CD4-positive, CD25-positive, alpha-beta regulatory T cell (primary cell): ENCODE measurements around the gene GPRIN1. TPM values are rescaled to one million over a fixed set of nuclear protein-coding genes. Genes with fewer than 3 reads are reported as not detected.
"Not testable (repeated sequence)": the region's sequence is repeated elsewhere in the genome, so short reads cannot be mapped to it uniquely, and the experiment has no call there.

ENCODE experiments used
- ATAC-seq, 2 donors: fragments of 150-1000 bp; cut with Tn5 transposase; one replicate each; pipeline ENCODE4 v1.10.0; 2021; ENCODE audit warnings: low read depth in 2 of 2, moderate number of reproducible peaks in 2 of 2, moderate library complexity in 1 of 2
- DNase-seq, 3 donors: peaks; one replicate each; pipeline versions ENCODE4 v3.0.0 to v3.0.0-alpha.2; 2012 to 2022; ENCODE audit warnings: mixed read lengths in 1 of 3
- H3K27ac ChIP-seq: one replicate; pipeline ENCODE4 v1.7.0; 2013; ENCODE audit warnings: mild to moderate bottlenecking, low read length; ENCODE audit not compliant: insufficient read depth, poor library complexity, severe bottlenecking
- H3K27me3 ChIP-seq: one replicate; pipeline ENCODE4 v1.7.0; 2013; ENCODE audit warnings: low read length; ENCODE audit not compliant: control insufficient read depth, insufficient read depth
- H3K36me3 ChIP-seq: one replicate; pipeline ENCODE4 v1.7.0; 2013; ENCODE audit warnings: mild to moderate bottlenecking, low read length, moderate library complexity; ENCODE audit not compliant: control insufficient read depth, insufficient read depth
- H3K4me1 ChIP-seq: 2 replicates; pipeline ENCODE4 v1.7.0; 2013; ENCODE audit warnings: mild to moderate bottlenecking, low read length; ENCODE audit not compliant: insufficient read depth, control insufficient read depth, poor library complexity, severe bottlenecking
- H3K4me3 ChIP-seq: one replicate; pipeline ENCODE4 v1.7.0; 2013; ENCODE audit warnings: low read depth, mild to moderate bottlenecking, low read length, moderate library complexity
- H3K9me3 ChIP-seq, 2 experiments: 1 replicate in 1 of 2; 2 replicates in 1 of 2; pipeline ENCODE4 v1.7.0; 2013; ENCODE audit warnings: low read length in 2 of 2, mild to moderate bottlenecking in 1 of 2, moderate library complexity in 1 of 2; ENCODE audit not compliant: control insufficient read depth in 2 of 2
- H3K27ac Mint-ChIP-seq, 3 donors: one replicate each; pipeline ENCODE4 v1.8.0; 2020 to 2022; ENCODE audit warnings: mild to moderate bottlenecking in 3 of 3, mixed read lengths in 3 of 3, moderate library complexity in 2 of 3
- H3K27me3 Mint-ChIP-seq: one replicate; pipeline ENCODE4 v1.8.0; 2022; ENCODE audit warnings: mild to moderate bottlenecking, mixed read lengths
- H3K36me3 Mint-ChIP-seq: one replicate; pipeline ENCODE4 v1.8.0; 2020; ENCODE audit warnings: mixed read lengths
- H3K4me1 Mint-ChIP-seq, 4 donors: one replicate each; pipeline ENCODE4 v1.8.0; 2020 to 2022; ENCODE audit warnings: mixed read lengths in 4 of 4, mild to moderate bottlenecking in 1 of 4
- H3K4me3 Mint-ChIP-seq, 4 donors: one replicate each; pipeline ENCODE4 v1.8.0; 2020 to 2022; ENCODE audit warnings: mild to moderate bottlenecking in 4 of 4, mixed read lengths in 4 of 4, moderate library complexity in 3 of 4
- H3K9me3 Mint-ChIP-seq, 7 donors: one replicate each; pipeline ENCODE4 v1.8.0; 2020 to 2022; ENCODE audit warnings: mixed read lengths in 7 of 7, mild to moderate bottlenecking in 3 of 7, moderate library complexity in 2 of 7
- polyA plus RNA-seq, 4 donors: library from polyadenylated mRNA; unstranded; fragments of 300-500 nt; fragmentation: Illumina TruSeq; gene quantifications; one replicate each; pipeline ENCODE4 v1.2.3, GENCODE V29; 2021
- total RNA-seq: library from RNA; stranded (reverse); gene quantifications from one replicate; pipeline ENCODE4 v1.2.3, GENCODE V29; 2022

GPRIN1 gene
- total and polyA plus RNA-seq, 5 donors from 2014 or later: 0.24 to 1.9 (median 0.71) TPM

GRCh38 chr5:176552332-176552869, 57.6 kb downstream of the GPRIN1 start:
- H3K27ac Mint-ChIP-seq: peak overlapping the region; percentile 67 to 90 (median 79)

GRCh38 chr5:176550937-176551336, 59.0 kb downstream of the GPRIN1 start:
- H3K4me1 Mint-ChIP-seq: peaks cover 11 to 72% (median 15%) of the 10 kb centered on the region in 4 donors
- peaks cover 23% of the 10 kb centered on the region for H3K4me1 ChIP-seq

More at GRCh38 chr5:176552332-176552869, 57.6 kb downstream of the GPRIN1 start:
- H3K4me3 ChIP-seq: no peak overlapping the region
- H3K27me3 Mint-ChIP-seq: peaks cover 7% of the 10 kb centered on the region
- no peak overlapping the region for H3K27ac ChIP-seq
- DNase-seq (no peak), ATAC-seq (no peak)
- H3K4me1 ChIP-seq: peaks cover 23% of the 10 kb centered on the region
- H3K9me3 ChIP-seq: no peaks in the 10 kb centered on the region
- H3K36me3 ChIP-seq: no peaks in the 10 kb centered on the region
- H3K9me3 Mint-ChIP-seq: peaks cover 0 to 2% (median 0%) of the 10 kb centered on the region in 7 donors
- no peaks in the 10 kb centered on the region for H3K36me3 Mint-ChIP-seq
- H3K27me3 ChIP-seq: no peaks in the 10 kb centered on the region
- peaks cover 7 to 71% (median 16%) of the 10 kb centered on the region in 4 donors for H3K4me1 Mint-ChIP-seq
- H3K4me3 Mint-ChIP-seq: no peak overlapping the region

GRCh38 chr5:176550275-176550831, 59.6 kb downstream of the GPRIN1 start:
- no peaks in the 10 kb centered on the region for H3K9me3 ChIP-seq
- no peaks in the 10 kb centered on the region for H3K27me3 ChIP-seq
- H3K9me3 Mint-ChIP-seq: peaks cover 0 to 2% (median 0%) of the 10 kb centered on the region in 7 donors
- peaks cover 18% of the 10 kb centered on the region for H3K4me1 ChIP-seq
- H3K27ac ChIP-seq: peak overlapping the region; percentile 19
- ATAC-seq (no peak), DNase-seq (no peak)
- H3K36me3 ChIP-seq: no peaks in the 10 kb centered on the region
- H3K4me3 Mint-ChIP-seq: peak overlapping the region in 1 of 4 donors; percentile 43
- H3K4me3 ChIP-seq: no peak overlapping the region
- H3K36me3 Mint-ChIP-seq: no peaks in the 10 kb centered on the region
- H3K4me1 Mint-ChIP-seq: peaks cover 7 to 72% (median 17%) of the 10 kb centered on the region in 4 donors
- peaks cover 7% of the 10 kb centered on the region for H3K27me3 Mint-ChIP-seq
- H3K27ac Mint-ChIP-seq: peak overlapping the region; percentile 68 to 87 (median 87)

More at GRCh38 chr5:176550937-176551336, 59.0 kb downstream of the GPRIN1 start:
- Mint-ChIP-seq H3K4me3 (peak overlapping the region in 1 of 4 donors; percentile 43), H3K27ac (peak overlapping the region; percentile 68 to 87 (median 87))
- H3K9me3 ChIP-seq, H3K36me3 Mint-ChIP-seq, H3K36me3 ChIP-seq, H3K9me3 Mint-ChIP-seq, H3K27me3 Mint-ChIP-seq, H3K4me3 ChIP-seq, ATAC-seq, DNase-seq, H3K27me3 ChIP-seq: not testable (repeated sequence)
- peak overlapping the region; percentile 19 for H3K27ac ChIP-seq

- Mint-ChIP-seq H3K27ac (peak overlapping the region; percentile 64 to 87 (median 87)), H3K4me3 (no peak overlapping the region), H3K27me3 (peaks cover 7% of the 10 kb centered on the region), H3K9me3 (peaks cover 0 to 2% (median 0%) of the 10 kb centered on the region in 7 donors), H3K36me3 (no peaks in the 10 kb centered on the region), H3K4me1 (peaks cover 2 to 72% (median 18%) of the 10 kb centered on the region in 4 donors)
- no peak overlapping the region for H3K4me3 ChIP-seq
- peaks cover 15% of the 10 kb centered on the region for H3K4me1 ChIP-seq
- H3K9me3 ChIP-seq: no peaks in the 10 kb centered on the region
- H3K27me3 ChIP-seq: no peaks in the 10 kb centered on the region
- ATAC-seq (no peak), DNase-seq (no peak)
- H3K27ac ChIP-seq: no peak overlapping the region
- no peaks in the 10 kb centered on the region for H3K36me3 ChIP-seq
These were observed 60.1 kb downstream of the GPRIN1 start for GRCh38 chr5:176549871-176550270.

GRCh38 chr5:176548967-176549444, 61.0 kb downstream of the GPRIN1 start, which contains the start of gene CDHR2:
Gene CDHR2 (plus strand): TSS chr5:176549342. CDS start chr5:176565353, 16,011 bp downstream.
- no peak within 1 kb of the TSS for H3K4me3 Mint-ChIP-seq
- H3K9me3 Mint-ChIP-seq: peaks cover 0 to 2% (median 0%) of the 10 kb centered on the region in 7 donors
- H3K36me3 Mint-ChIP-seq: no peaks in the 10 kb centered on the region
- Histone ChIP-seq H3K27me3 (no peaks in the 10 kb centered on the region), H3K4me1 (peaks cover 16% of the 10 kb centered on the region), H3K27ac (peak within 1 kb of the TSS; percentile 19), H3K9me3 (no peaks in the 10 kb centered on the region), H3K36me3 (no peaks in the 10 kb centered on the region), H3K4me3 (no peak within 1 kb of the TSS)
- ATAC-seq (no peak), DNase-seq (no peak)
- peaks cover 0 to 72% (median 20%) of the 10 kb centered on the region in 4 donors for H3K4me1 Mint-ChIP-seq
- H3K27me3 Mint-ChIP-seq: peaks cover 7% of the 10 kb centered on the region
- H3K27ac Mint-ChIP-seq: peak within 1 kb of the TSS; percentile 73 to 87 (median 87)

- peaks cover 0 to 65% (median 20%) of the 10 kb centered on the region in 4 donors for H3K4me1 Mint-ChIP-seq
- H3K4me1 ChIP-seq: peaks cover 19% of the 10 kb centered on the region
- H3K36me3 Mint-ChIP-seq: no peaks in the 10 kb centered on the region
- H3K4me3 Mint-ChIP-seq: peak overlapping the region in 1 of 4 donors; percentile 6
- no peaks in the 10 kb centered on the region for H3K9me3 Mint-ChIP-seq
- no peaks in the 10 kb centered on the region for H3K27me3 ChIP-seq
- no peak overlapping the region for H3K27ac ChIP-seq
- H3K27me3 Mint-ChIP-seq: peaks cover 7% of the 10 kb centered on the region
- DNase-seq (no peak), ATAC-seq (no peak)
- no peak overlapping the region for H3K4me3 ChIP-seq
- H3K36me3 ChIP-seq: no peaks in the 10 kb centered on the region
- H3K27ac Mint-ChIP-seq: peak overlapping the region; percentile 62 to 73 (median 71)
- H3K9me3 ChIP-seq: no peaks in the 10 kb centered on the region
These were observed 62.2 kb downstream of the GPRIN1 start for GRCh38 chr5:176547802-176548201.
